ENCODE results near the gene CASKIN2.

The CASKIN2 gene

DNA sequence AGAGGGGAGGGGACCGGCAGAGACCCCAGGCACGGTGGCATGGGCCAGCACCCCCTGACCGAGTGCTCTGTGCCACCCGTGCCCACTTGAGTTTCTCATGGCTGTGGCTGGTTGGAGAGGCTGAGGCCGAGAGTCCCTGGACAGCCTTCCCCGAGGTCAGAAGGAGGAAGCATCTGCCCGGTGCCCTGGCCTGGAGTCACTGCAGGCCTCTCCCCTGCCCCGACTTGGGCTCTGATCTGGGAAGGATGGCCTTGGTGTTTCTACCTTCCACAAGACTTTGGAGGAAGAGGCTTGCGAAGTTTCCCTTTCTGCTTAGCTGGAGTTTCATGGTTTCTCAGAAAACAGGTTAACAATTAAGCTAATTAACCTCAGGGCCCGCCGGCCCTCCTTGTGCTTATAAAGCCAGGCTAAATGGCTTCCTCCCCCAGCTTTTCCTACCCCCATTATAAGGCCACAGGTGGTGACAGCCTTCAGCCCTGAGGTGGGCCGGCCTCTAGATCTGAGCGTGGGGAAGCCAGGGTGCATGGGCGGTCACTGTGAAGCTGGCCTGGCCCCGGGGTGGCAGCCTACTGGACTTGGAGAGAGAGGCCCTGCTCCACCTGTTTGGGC is 27.5 kb upstream of the CASKIN2 start:
- Histone ChIP-seq H3K4me3 (ENCODE audit: low read depth, low read length) (no peak overlapping the region), H3K27ac (peak overlapping the region; percentile 23; the same call in 1 of the 2 replicates), H3K9me3 (ENCODE audit: severe bottlenecking) (no peaks in the 10 kb centered on the region), H3K27me3 (ENCODE audit: insufficient read depth, low read depth, severe bottlenecking) (no peaks in the 10 kb centered on the region), H3K36me3 (peaks cover 76% of the 10 kb centered on the region)
- DNase-seq, result peak; percentile 10
- TF ChIP-seq, protein P1, sequence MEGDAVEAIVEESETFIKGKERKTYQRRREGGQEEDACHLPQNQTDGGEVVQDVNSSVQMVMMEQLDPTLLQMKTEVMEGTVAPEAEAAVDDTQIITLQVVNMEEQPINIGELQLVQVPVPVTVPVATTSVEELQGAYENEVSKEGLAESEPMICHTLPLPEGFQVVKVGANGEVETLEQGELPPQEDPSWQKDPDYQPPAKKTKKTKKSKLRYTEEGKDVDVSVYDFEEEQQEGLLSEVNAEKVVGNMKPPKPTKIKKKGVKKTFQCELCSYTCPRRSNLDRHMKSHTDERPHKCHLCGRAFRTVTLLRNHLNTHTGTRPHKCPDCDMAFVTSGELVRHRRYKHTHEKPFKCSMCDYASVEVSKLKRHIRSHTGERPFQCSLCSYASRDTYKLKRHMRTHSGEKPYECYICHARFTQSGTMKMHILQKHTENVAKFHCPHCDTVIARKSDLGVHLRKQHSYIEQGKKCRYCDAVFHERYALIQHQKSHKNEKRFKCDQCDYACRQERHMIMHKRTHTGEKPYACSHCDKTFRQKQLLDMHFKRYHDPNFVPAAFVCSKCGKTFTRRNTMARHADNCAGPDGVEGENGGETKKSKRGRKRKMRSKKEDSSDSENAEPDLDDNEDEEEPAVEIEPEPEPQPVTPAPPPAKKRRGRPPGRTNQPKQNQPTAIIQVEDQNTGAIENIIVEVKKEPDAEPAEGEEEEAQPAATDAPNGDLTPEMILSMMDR (IDR thresholded peaks at IDR 0.05; ENCODE audit: low read depth, low read length), result no peak

DNA sequence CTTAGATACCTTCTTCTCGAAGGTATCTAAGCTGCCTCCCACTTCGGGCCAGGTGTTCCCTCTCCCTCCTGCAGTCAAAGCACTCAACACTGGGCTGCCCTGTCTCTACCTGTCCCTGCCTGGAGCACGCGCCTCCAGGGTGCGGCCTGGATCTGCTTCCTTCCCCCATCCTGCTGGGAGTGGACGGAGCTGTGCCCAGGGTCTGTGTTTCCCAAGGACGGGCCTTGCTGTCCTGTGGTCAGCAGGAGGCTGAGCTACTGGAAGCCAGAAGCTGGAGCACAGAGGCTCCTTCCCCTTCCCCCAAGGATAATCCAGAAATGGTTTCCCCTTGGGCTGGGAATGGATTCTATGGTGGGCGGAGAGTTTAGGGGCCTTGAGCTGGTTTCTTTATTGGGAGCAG is 26.9 kb upstream of the CASKIN2 start:
- TF ChIP-seq, protein P1 (IDR thresholded peaks at IDR 0.05; ENCODE audit: low read depth, low read length), result no peak
- no peaks in the 10 kb centered on the region for H3K27me3 ChIP-seq (ENCODE audit: insufficient read depth, low read depth, severe bottlenecking)
- H3K36me3 ChIP-seq, result peaks cover 74% of the 10 kb centered on the region
- no peak overlapping the region for H3K4me3 ChIP-seq (ENCODE audit: low read depth, low read length)
- DNase-seq, result peak; percentile 15
- peak overlapping the region; percentile 23; the same call in 1 of the 2 replicates for H3K27ac ChIP-seq
- no peaks in the 10 kb centered on the region for H3K9me3 ChIP-seq (ENCODE audit: severe bottlenecking)

DNA sequence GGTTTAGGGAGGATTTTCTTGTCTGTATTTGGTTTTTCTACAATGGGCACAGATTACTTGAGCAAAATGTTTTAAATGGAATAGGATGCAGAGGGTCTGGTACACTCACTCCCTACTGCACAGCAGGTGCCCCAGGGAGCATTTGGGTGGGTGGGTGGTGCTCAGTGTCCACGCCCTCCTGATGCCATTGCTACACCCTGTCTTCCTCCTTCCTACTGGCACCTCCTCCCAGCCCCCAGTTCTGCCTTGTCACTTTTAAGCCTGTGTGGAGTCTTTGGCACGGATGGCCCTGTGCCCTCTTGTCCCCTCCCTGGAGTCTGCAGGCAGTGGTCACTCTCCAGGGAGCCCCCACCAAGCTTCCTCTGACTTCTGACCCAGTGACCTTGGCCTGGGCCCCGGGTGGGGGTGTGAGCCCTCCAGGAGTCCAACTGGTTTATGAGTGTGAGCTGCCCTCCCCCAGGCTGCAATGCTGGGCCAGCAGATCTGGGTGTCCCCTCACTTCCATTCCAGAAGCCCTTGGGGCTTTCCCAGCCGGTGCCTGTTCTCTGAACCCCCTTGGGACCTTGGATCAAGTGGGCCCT is 25.7 kb upstream of the CASKIN2 start:
- H3K9me3 ChIP-seq (ENCODE audit: severe bottlenecking), result no peaks in the 10 kb centered on the region
- TF ChIP-seq, protein P1 (IDR thresholded peaks at IDR 0.05; ENCODE audit: low read depth, low read length), result no peak
- H3K36me3 ChIP-seq, result peaks cover 69% of the 10 kb centered on the region
- no peak overlapping the region for H3K4me3 ChIP-seq (ENCODE audit: low read depth, low read length)
- H3K27me3 ChIP-seq (ENCODE audit: insufficient read depth, low read depth, severe bottlenecking), result no peaks in the 10 kb centered on the region
- no peak for DNase-seq
- H3K27ac ChIP-seq, result peak overlapping the region; percentile 46

DNA sequence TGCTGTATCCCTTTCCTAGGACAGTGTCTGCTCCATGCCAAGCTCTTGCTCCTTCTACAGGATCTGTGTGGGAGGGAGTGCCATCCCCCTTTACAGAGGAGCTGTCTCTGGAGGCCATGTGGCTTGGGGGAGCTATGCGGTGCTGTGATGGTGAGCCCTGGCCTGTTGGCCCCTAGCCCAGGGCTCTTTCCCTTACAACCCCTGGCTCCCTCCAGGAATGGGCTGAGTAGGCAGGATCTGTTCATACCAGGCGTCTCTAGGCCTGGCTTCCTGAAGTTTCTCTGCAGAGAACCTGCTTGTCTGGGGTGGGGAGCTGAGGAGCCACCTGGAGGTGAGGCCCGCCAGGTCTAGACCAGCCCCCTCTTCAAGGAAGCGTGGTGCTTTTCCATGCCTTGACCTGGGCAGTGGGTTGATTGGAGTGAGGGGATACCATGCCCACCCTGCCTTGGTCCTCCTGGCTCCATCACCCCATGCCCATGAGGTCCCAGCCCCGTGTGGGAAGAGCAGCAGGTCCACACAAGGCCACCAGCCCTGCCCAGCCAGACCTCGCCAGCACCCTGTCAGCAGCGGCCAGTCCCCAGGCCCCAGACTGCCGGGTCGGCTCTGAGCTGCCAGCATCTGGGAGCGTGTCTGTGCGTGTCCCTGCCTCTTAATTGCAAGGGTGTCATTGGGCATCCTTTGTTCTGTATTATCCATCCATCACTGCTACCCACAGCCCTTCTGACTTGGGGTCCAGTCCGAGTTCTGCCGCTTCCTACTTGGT is 24.8 kb upstream of the CASKIN2 start:
- H3K27ac ChIP-seq, result peak overlapping the region; percentile 46
- no peaks in the 10 kb centered on the region for H3K27me3 ChIP-seq (ENCODE audit: insufficient read depth, low read depth, severe bottlenecking)
- H3K9me3 ChIP-seq (ENCODE audit: severe bottlenecking), result no peaks in the 10 kb centered on the region
- TF ChIP-seq, protein P1 (IDR thresholded peaks at IDR 0.05; ENCODE audit: low read depth, low read length), result no peak
- DNase-seq, result peak; percentile 38
- peaks cover 67% of the 10 kb centered on the region for H3K36me3 ChIP-seq
- H3K4me3 ChIP-seq (ENCODE audit: low read depth, low read length), result no peak overlapping the region

- Histone ChIP-seq H3K4me3 (ENCODE audit: low read depth, low read length) (peak overlapping the region; percentile 7; the same call in 1 of the 2 replicates), H3K9me3 (ENCODE audit: severe bottlenecking) (no peaks in the 10 kb centered on the region), H3K27ac (peak overlapping the region; percentile 69), H3K27me3 (ENCODE audit: insufficient read depth, low read depth, severe bottlenecking) (no peaks in the 10 kb centered on the region), H3K36me3 (peaks cover 78% of the 10 kb centered on the region)
- TF ChIP-seq, protein P1 (IDR thresholded peaks at IDR 0.05; ENCODE audit: low read depth, low read length), result no peak
- DNase-seq, result peak; percentile 69
These were observed 21.0 kb upstream of the CASKIN2 start for GRCh38 chr17:75536366-75536765.
